ENCODE results near the gene SRBD1.

SRBD1 gene

GRCh38 chr2:45643095-45643494 lies 32.0 kb upstream of the SRBD1 start:
- DNase-seq = no peak
- in situ Hi-C loops (cut with MboI; ENCODE audit: low pct_unique_long_range_greater_than_20kb, low sequenced_read_pairs) = loop anchor here (25.0 kb wide), 1 partner anchor 294 kb away; no protein-coding TSS in a partner anchor

- DNase-seq = no peak
- in situ Hi-C loops (cut with MboI; ENCODE audit: low pct_unique_long_range_greater_than_20kb, low sequenced_read_pairs) = loop anchor here (25.0 kb wide), 1 partner anchor 297 kb away; no protein-coding TSS in a partner anchor
These were observed 29.5 kb upstream of the SRBD1 start for GRCh38 chr2:45640576-45640975.

GRCh38 chr2:45637440-45637839 lies 26.4 kb upstream of the SRBD1 start:
- in situ Hi-C loops (cut with MboI; ENCODE audit: low pct_unique_long_range_greater_than_20kb, low sequenced_read_pairs) = loop anchor here (25.0 kb wide), 1 partner anchor 300 kb away; no protein-coding TSS in a partner anchor

GRCh38 chr2:45636008-45636407 lies 24.9 kb upstream of the SRBD1 start:
- in situ Hi-C loops (cut with MboI; ENCODE audit: low pct_unique_long_range_greater_than_20kb, low sequenced_read_pairs) = loop anchor here (25.0 kb wide), 1 partner anchor 301 kb away; no protein-coding TSS in a partner anchor

More at GRCh38 chr2:45637440-45637839, 26.4 kb upstream of the SRBD1 start:
- DNase-seq = peak; percentile 62

GRCh38 chr2:45634223-45634622 lies 23.2 kb upstream of the SRBD1 start:
- DNase-seq = no peak
- in situ Hi-C loops (cut with MboI; ENCODE audit: low pct_unique_long_range_greater_than_20kb, low sequenced_read_pairs) = loop anchor here (25.0 kb wide), 1 partner anchor 303 kb away; no protein-coding TSS in a partner anchor

More at GRCh38 chr2:45636008-45636407, 24.9 kb upstream of the SRBD1 start:
- no peak for DNase-seq

- DNase-seq = no peak
- in situ Hi-C loops (cut with MboI; ENCODE audit: low pct_unique_long_range_greater_than_20kb, low sequenced_read_pairs) = loop anchor here (25.0 kb wide), 1 partner anchor 305 kb away; no protein-coding TSS in a partner anchor
These were observed 20.9 kb upstream of the SRBD1 start for GRCh38 chr2:45631955-45632354.

- in situ Hi-C loops (cut with MboI; ENCODE audit: low pct_unique_long_range_greater_than_20kb, low sequenced_read_pairs) = loop anchor here (25.0 kb wide), 1 partner anchor 306 kb away; no protein-coding TSS in a partner anchor
- no peak for DNase-seq
These were observed 20.3 kb upstream of the SRBD1 start for GRCh38 chr2:45631319-45631718.

- no peak for DNase-seq
- in situ Hi-C loops (cut with MboI; ENCODE audit: low pct_unique_long_range_greater_than_20kb, low sequenced_read_pairs) = loop anchor here (25.0 kb wide), 1 partner anchor 307 kb away; no protein-coding TSS in a partner anchor
These were observed 18.9 kb upstream of the SRBD1 start for GRCh38 chr2:45629971-45630370.

GRCh38 chr2:45627911-45628310 lies 16.8 kb upstream of the SRBD1 start:
- no peak for DNase-seq
- in situ Hi-C loops (cut with MboI; ENCODE audit: low pct_unique_long_range_greater_than_20kb, low sequenced_read_pairs) = loop anchor here (25.0 kb wide), 1 partner anchor 309 kb away; no protein-coding TSS in a partner anchor

GRCh38 chr2:45626387-45627221 lies 15.5 kb upstream of the SRBD1 start:
- in situ Hi-C loops (cut with MboI; ENCODE audit: low pct_unique_long_range_greater_than_20kb, low sequenced_read_pairs) = loop anchor here (25.0 kb wide), 1 partner anchor 311 kb away; no protein-coding TSS in a partner anchor
- no peak for DNase-seq

- in situ Hi-C loops (cut with MboI; ENCODE audit: low pct_unique_long_range_greater_than_20kb, low sequenced_read_pairs) = loop anchor here (25.0 kb wide), 1 partner anchor 311 kb away; no protein-coding TSS in a partner anchor
- no peak for DNase-seq
These were observed 14.8 kb upstream of the SRBD1 start for GRCh38 chr2:45625824-45626223.

GRCh38 chr2:45623098-45623497 lies 12.0 kb upstream of the SRBD1 start:
- no peak for DNase-seq
- in situ Hi-C loops (cut with MboI; ENCODE audit: low pct_unique_long_range_greater_than_20kb, low sequenced_read_pairs) = no loop called here

GRCh38 chr2:45622336-45623075 lies 11.4 kb upstream of the SRBD1 start:
- DNase-seq = no peak
- in situ Hi-C loops (cut with MboI; ENCODE audit: low pct_unique_long_range_greater_than_20kb, low sequenced_read_pairs) = no loop called here

- in situ Hi-C loops (cut with MboI; ENCODE audit: low pct_unique_long_range_greater_than_20kb, low sequenced_read_pairs) = no loop called here
- DNase-seq = no peak
These were observed 6.4 kb upstream of the SRBD1 start for GRCh38 chr2:45617496-45617895.

GRCh38 chr2:45616658-45617411 lies 5.8 kb upstream of the SRBD1 start:
- in situ Hi-C loops (cut with MboI; ENCODE audit: low pct_unique_long_range_greater_than_20kb, low sequenced_read_pairs) = no loop called here
- no peak for DNase-seq

GRCh38 chr2:45614871-45615415 lies 3.9 kb upstream of the SRBD1 start:
- in situ Hi-C loops (cut with MboI; ENCODE audit: low pct_unique_long_range_greater_than_20kb, low sequenced_read_pairs) = no loop called here
- no peak for DNase-seq

- DNase-seq = no peak
- in situ Hi-C loops (cut with MboI; ENCODE audit: low pct_unique_long_range_greater_than_20kb, low sequenced_read_pairs) = no loop called here
These were observed 3.3 kb upstream of the SRBD1 start for GRCh38 chr2:45614330-45614729.

- no peak for DNase-seq
- in situ Hi-C loops (cut with MboI; ENCODE audit: low pct_unique_long_range_greater_than_20kb, low sequenced_read_pairs) = no loop called here
These were observed 1.7 kb upstream of the SRBD1 start for GRCh38 chr2:45612731-45613130.

- DNase-seq = no peak
- in situ Hi-C loops (cut with MboI; ENCODE audit: low pct_unique_long_range_greater_than_20kb, low sequenced_read_pairs) = no loop called here
These were observed 1.2 kb upstream of the SRBD1 start for GRCh38 chr2:45612285-45612684.

Measured in KBM-7 (cell line).